ENCODE results near the gene OR10AD1. TPM values are rescaled to one million over a fixed set of nuclear protein-coding genes. Genes with fewer than 3 reads are reported as not detected.
A peak's percentile ranks its signal among the peaks of the same experiment; 100 is the strongest.

OR10AD1 gene
- total RNA-seq, 2 experiments from 2014 or later, result not detected

- no peak for DNase-seq
- H3K36me3 Mint-ChIP-seq (ENCODE audit: low read depth), result no peaks in the 10 kb centered on the region
- H3K4me1 Mint-ChIP-seq, result peaks cover 17% of the 10 kb centered on the region
- H3K27ac Mint-ChIP-seq, result no peak overlapping the region
- H3K9me3 Mint-ChIP-seq, result no peaks in the 10 kb centered on the region
- POLR2A ChIA-PET, result no interaction called here
- no peak overlapping the region for H3K4me3 Mint-ChIP-seq
- CTCF ChIA-PET, result interaction anchor here (0.7 to 1.3 kb wide), 2 partner anchors 10 to 422 kb away, joined by 3 to 4 read pairs; no protein-coding TSS in a partner anchor
- peaks cover 58% of the 10 kb centered on the region for H3K27me3 Mint-ChIP-seq
These were observed 17.7 kb downstream of the OR10AD1 start for GRCh38 chr12:48185181-48185919.

GRCh38 chr12:48184549-48184922 lies 18.6 kb downstream of the OR10AD1 start:
- Mint-ChIP-seq H3K36me3 (ENCODE audit: low read depth) (no peaks in the 10 kb centered on the region), H3K4me1 (peaks cover 17% of the 10 kb centered on the region), H3K4me3 (peak overlapping the region; percentile 62), H3K27me3 (peaks cover 56% of the 10 kb centered on the region), H3K9me3 (no peaks in the 10 kb centered on the region), H3K27ac (no peak overlapping the region)
- CTCF ChIA-PET, result interaction anchor here (0.7 kb wide), 1 partner anchor 15 kb away, joined by 3 read pairs; no protein-coding TSS in a partner anchor
- POLR2A ChIA-PET, result no interaction called here
- no peak for DNase-seq

GRCh38 chr12:48183876-48184548 lies 19.1 kb downstream of the OR10AD1 start:
- peak; percentile 25 for DNase-seq
- H3K4me1 Mint-ChIP-seq, result peaks cover 17% of the 10 kb centered on the region
- peaks cover 58% of the 10 kb centered on the region for H3K27me3 Mint-ChIP-seq
- H3K4me3 Mint-ChIP-seq, result peak overlapping the region; percentile 87
- CTCF ChIA-PET, result interaction anchor here (0.7 to 1.9 kb wide), 3 partner anchors 13 to 27 kb away, joined by 3 to 5 read pairs (median 5); partner anchors contain the start of gene ASB8
- H3K36me3 Mint-ChIP-seq (ENCODE audit: low read depth), result no peaks in the 10 kb centered on the region
- POLR2A ChIA-PET, result no interaction called here
- H3K9me3 Mint-ChIP-seq, result no peaks in the 10 kb centered on the region
- H3K27ac Mint-ChIP-seq, result no peak overlapping the region

- no peaks in the 10 kb centered on the region for H3K9me3 Mint-ChIP-seq
- CTCF ChIA-PET, result interaction anchor here (0.6 to 1.9 kb wide), 11 partner anchors 12 to 369 kb away, joined by 3 to 12 read pairs (median 4); partner anchors contain the start of genes ASB8 and SENP1
- POLR2A ChIA-PET, result interaction anchor here (0.6 kb wide), 1 partner anchor 10 kb away, joined by 3 read pairs; no protein-coding TSS in a partner anchor
- peaks cover 17% of the 10 kb centered on the region for H3K4me1 Mint-ChIP-seq
- peak within 1 kb of the TSS; percentile 87 for H3K4me3 Mint-ChIP-seq
- peak; percentile 85 for DNase-seq
- H3K36me3 Mint-ChIP-seq (ENCODE audit: low read depth), result no peaks in the 10 kb centered on the region
- H3K27ac Mint-ChIP-seq, result peak within 1 kb of the TSS; percentile 60
- peaks cover 60% of the 10 kb centered on the region for H3K27me3 Mint-ChIP-seq
These were observed 19.8 kb downstream of the OR10AD1 start, which contains the start of gene CCDC184 for GRCh38 chr12:48183091-48183875. Gene CCDC184, plus strand, starts transcription at chr12:48183644. Its CDS starts 479 bp downstream, at chr12:48184123.

- no peak overlapping the region for H3K27ac Mint-ChIP-seq
- H3K27me3 Mint-ChIP-seq, result peaks cover 57% of the 10 kb centered on the region
- H3K4me1 Mint-ChIP-seq, result peaks cover 17% of the 10 kb centered on the region
- DNase-seq, result no peak
- ChIA-PET POLR2A (interaction anchor here (0.6 kb wide), 1 partner anchor 9 kb away, joined by 3 read pairs; no protein-coding TSS in a partner anchor), CTCF (interaction anchor here (0.6 to 1.9 kb wide), 10 partner anchors 13 to 369 kb away, joined by 3 to 12 read pairs (median 4); partner anchors contain the start of genes ASB8 and SENP1)
- no peaks in the 10 kb centered on the region for H3K36me3 Mint-ChIP-seq (ENCODE audit: low read depth)
- H3K4me3 Mint-ChIP-seq, result peak overlapping the region; percentile 87
- no peaks in the 10 kb centered on the region for H3K9me3 Mint-ChIP-seq
These were observed 20.5 kb downstream of the OR10AD1 start for GRCh38 chr12:48182631-48183030.

GRCh38 chr12:48180857-48181495 lies 22.1 kb downstream of the OR10AD1 start:
- H3K27ac Mint-ChIP-seq, result no peak overlapping the region
- no peak for DNase-seq
- POLR2A ChIA-PET, result no interaction called here
- H3K4me3 Mint-ChIP-seq, result no peak overlapping the region
- no peaks in the 10 kb centered on the region for H3K9me3 Mint-ChIP-seq
- peaks cover 21% of the 10 kb centered on the region for H3K4me1 Mint-ChIP-seq
- H3K27me3 Mint-ChIP-seq, result peaks cover 61% of the 10 kb centered on the region
- H3K36me3 Mint-ChIP-seq (ENCODE audit: low read depth), result no peaks in the 10 kb centered on the region
- CTCF ChIA-PET, result interaction anchor here (0.8 kb wide), 1 partner anchor 159 kb away, joined by 3 read pairs; no protein-coding TSS in a partner anchor

- Mint-ChIP-seq H3K27ac (no peak overlapping the region), H3K4me1 (peaks cover 23% of the 10 kb centered on the region), H3K4me3 (no peak overlapping the region), H3K27me3 (peaks cover 56% of the 10 kb centered on the region), H3K9me3 (no peaks in the 10 kb centered on the region), H3K36me3 (ENCODE audit: low read depth) (no peaks in the 10 kb centered on the region)
- CTCF ChIA-PET, result interaction anchor here (1.2 kb wide), 1 partner anchor 244 kb away, joined by 3 read pairs; no protein-coding TSS in a partner anchor
- DNase-seq, result no peak
- POLR2A ChIA-PET, result no interaction called here
These were observed 22.7 kb downstream of the OR10AD1 start for GRCh38 chr12:48180424-48180823.

GRCh38 chr12:48179466-48179865 lies 23.6 kb downstream of the OR10AD1 start:
- H3K36me3 Mint-ChIP-seq (ENCODE audit: low read depth), result no peaks in the 10 kb centered on the region
- no peak for DNase-seq

GRCh38 chr12:48177982-48178381 lies 25.1 kb downstream of the OR10AD1 start:
- Mint-ChIP-seq H3K9me3 (no peaks in the 10 kb centered on the region), H3K27me3 (peaks cover 41% of the 10 kb centered on the region), H3K36me3 (ENCODE audit: low read depth) (no peaks in the 10 kb centered on the region), H3K27ac (no peak overlapping the region), H3K4me3 (no peak overlapping the region), H3K4me1 (peaks cover 20% of the 10 kb centered on the region)
- ChIA-PET POLR2A (no interaction called here), CTCF (no interaction called here)
- no peak for DNase-seq

More at GRCh38 chr12:48179466-48179865, 23.6 kb downstream of the OR10AD1 start:
- no peak overlapping the region for H3K27ac Mint-ChIP-seq
- H3K9me3 Mint-ChIP-seq, result no peaks in the 10 kb centered on the region
- CTCF ChIA-PET, result interaction anchor here (1.2 kb wide), 1 partner anchor 243 kb away, joined by 3 read pairs; no protein-coding TSS in a partner anchor
- peaks cover 46% of the 10 kb centered on the region for H3K27me3 Mint-ChIP-seq
- H3K4me1 Mint-ChIP-seq, result peaks cover 27% of the 10 kb centered on the region
- POLR2A ChIA-PET, result no interaction called here
- no peak overlapping the region for H3K4me3 Mint-ChIP-seq

- no peak overlapping the region for H3K4me3 Mint-ChIP-seq
- POLR2A ChIA-PET, result no interaction called here
These were observed 26.7 kb downstream of the OR10AD1 start for GRCh38 chr12:48176417-48176751.

GRCh38 chr12:48175613-48176416 lies 27.3 kb downstream of the OR10AD1 start:
- no peak for DNase-seq
- Mint-ChIP-seq H3K4me3 (peak overlapping the region; percentile 11), H3K4me1 (peaks cover 14% of the 10 kb centered on the region), H3K9me3 (no peaks in the 10 kb centered on the region), H3K36me3 (ENCODE audit: low read depth) (no peaks in the 10 kb centered on the region), H3K27me3 (peaks cover 27% of the 10 kb centered on the region), H3K27ac (peak overlapping the region; percentile 52)
- ChIA-PET POLR2A (no interaction called here), CTCF (interaction anchor here (1.0 to 1.4 kb wide), 2 partner anchors 18 to 311 kb away, joined by 3 to 4 read pairs; partner anchors contain the start of gene ASB8)

More at GRCh38 chr12:48176417-48176751, 26.7 kb downstream of the OR10AD1 start:
- CTCF ChIA-PET, result interaction anchor here (1.0 to 1.4 kb wide), 2 partner anchors 19 to 311 kb away, joined by 3 to 4 read pairs; partner anchors contain the start of gene ASB8
- Mint-ChIP-seq H3K27me3 (peaks cover 32% of the 10 kb centered on the region), H3K4me1 (peaks cover 14% of the 10 kb centered on the region), H3K9me3 (no peaks in the 10 kb centered on the region), H3K27ac (no peak overlapping the region), H3K36me3 (ENCODE audit: low read depth) (no peaks in the 10 kb centered on the region)
- DNase-seq, result no peak
